Stimulated activated CD8-positive, alpha-beta memory T cell treated with anti-CD3 and anti-CD28 coated beads, Interleukin-4, amount 100 ng/mL, for 24 hours (primary cell): ENCODE results near the gene LRCH1.

Experiments
- DNase-seq: peaks from one replicate; pipeline ENCODE4 v3.0.0-alpha.2; 2020; ENCODE audit warnings: low read depth

The LRCH1 gene

GRCh38 chr13:46712524-46712923, 159.6 kb downstream of the LRCH1 start:
- DNase-seq = no peak

DNA sequence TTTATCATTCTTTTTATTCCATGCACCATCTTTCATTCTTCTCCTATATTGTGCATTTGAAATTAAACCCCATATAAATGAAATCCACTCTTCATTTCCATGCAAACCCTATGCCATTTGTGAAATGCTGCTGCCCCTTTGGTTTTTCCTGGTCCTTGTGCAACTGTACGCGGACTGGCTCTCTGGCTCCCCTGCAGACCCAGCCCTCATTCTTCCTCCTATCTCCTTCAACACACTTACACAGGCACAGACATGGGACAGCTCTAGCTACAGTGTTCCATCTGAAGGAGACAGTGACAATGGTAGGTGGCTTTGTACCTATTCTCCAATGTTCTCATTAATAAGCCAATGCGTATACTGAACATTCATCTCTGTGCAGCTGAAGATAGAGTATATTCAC, 162.4 kb downstream of the LRCH1 start:
- DNase-seq = no peak

DNA sequence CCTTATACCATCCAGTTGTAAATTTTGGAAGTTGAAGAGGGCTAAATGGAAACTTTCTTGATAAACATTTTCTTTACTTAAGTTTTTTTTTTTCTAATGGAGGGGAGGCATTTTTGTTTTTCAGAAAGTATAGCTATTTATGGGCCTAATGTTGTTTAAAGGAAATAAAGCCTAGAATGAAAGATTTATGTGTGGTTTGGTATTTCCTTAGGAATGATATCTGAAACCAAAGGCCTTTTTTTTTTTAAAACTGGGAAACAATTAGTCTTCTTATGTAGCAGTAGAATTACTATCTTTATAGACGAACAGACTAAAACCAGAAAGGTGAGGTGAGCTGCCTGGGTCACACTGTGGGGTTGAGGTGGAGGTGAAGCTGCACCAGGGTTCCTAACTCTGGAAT, 163.9 kb downstream of the LRCH1 start:
- no peak for DNase-seq

DNA sequence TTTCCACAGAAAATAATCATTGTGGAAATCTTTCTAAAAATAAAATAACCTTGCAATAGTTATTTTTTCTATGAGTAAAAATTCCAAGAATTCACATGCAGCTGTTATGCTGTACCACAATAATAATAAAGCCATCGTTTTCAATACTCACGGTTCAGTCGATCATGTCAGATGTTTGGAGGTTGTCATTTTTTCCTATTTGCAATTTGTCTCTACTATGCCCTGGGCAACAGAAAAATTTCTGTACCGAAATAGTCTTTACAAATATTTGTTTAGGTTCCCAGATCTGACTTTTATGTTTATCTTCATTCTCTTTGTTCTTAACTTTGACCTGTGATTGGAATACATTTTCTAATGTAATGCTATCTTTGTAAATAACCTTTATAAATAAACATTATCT, 164.3 kb downstream of the LRCH1 start:
- no peak for DNase-seq

GRCh38 chr13:46717856-46718255, 164.9 kb downstream of the LRCH1 start:
- DNase-seq = no peak

DNA sequence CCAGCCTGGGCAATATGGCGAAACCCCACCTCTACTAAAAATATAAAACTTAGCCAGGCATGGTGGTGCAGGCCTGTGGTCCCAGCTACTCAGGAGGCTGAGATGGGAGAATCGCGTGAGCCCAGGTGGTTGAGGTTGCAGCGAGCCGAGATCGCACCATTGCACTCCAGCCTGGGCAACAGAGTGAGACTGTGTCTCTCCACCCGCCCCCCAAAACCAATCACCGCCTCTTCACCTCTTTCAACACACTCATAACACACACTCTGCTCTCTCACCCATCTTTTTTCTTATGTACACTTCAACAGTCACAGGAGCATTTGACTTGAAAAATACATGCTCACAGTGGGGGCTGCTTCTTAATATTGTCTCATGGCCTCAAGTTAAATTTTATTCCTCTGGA, 167.2 kb downstream of the LRCH1 start:
- DNase-seq = no peak

GRCh38 chr13:46721054-46721453, 168.1 kb downstream of the LRCH1 start:
- peak; percentile 9 for DNase-seq

- no peak for DNase-seq
These were observed 173.4 kb downstream of the LRCH1 start for GRCh38 chr13:46726347-46726746.

DNA sequence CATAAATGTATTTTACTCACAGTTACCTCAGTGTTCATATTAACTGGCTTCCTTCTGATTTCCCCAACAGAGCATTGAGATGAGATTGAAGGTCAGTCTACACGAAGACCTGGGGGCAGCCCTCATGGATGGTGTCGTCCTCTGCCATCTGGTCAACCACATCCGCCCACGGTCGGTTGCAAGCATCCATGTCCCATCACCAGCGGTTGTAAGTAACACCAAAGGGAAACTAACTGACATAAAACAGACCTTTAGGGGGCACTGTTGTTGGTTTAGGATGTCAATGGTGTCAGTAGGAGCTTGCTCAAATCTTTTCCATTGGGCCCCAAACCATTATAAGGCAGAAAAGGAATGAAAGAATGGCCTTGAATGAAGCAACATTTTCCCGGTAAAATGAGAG, 175.8 kb downstream of the LRCH1 start:
- DNase-seq = no peak

DNA sequence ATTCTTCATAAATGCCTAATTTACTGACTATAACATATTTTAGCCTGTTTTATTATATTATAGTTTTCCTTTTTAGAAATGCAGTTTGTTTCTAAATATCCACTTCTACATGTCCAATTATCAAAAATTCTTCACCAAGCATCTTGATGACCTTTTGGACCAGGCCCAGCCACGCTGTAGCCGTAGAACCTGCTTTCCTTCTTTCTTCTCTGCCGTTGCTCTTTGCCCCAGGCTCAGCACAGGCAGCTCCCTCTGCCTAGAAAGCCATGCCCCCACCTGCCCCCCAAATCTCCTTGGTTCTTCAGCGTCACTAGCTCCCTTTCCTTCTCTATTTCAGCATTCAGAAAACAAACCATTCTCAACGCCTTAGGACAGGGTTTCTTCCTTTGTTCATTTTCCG, 178.6 kb downstream of the LRCH1 start:
- DNase-seq = no peak

- no peak for DNase-seq
These were observed 182.5 kb downstream of the LRCH1 start for GRCh38 chr13:46735425-46735824.

DNA sequence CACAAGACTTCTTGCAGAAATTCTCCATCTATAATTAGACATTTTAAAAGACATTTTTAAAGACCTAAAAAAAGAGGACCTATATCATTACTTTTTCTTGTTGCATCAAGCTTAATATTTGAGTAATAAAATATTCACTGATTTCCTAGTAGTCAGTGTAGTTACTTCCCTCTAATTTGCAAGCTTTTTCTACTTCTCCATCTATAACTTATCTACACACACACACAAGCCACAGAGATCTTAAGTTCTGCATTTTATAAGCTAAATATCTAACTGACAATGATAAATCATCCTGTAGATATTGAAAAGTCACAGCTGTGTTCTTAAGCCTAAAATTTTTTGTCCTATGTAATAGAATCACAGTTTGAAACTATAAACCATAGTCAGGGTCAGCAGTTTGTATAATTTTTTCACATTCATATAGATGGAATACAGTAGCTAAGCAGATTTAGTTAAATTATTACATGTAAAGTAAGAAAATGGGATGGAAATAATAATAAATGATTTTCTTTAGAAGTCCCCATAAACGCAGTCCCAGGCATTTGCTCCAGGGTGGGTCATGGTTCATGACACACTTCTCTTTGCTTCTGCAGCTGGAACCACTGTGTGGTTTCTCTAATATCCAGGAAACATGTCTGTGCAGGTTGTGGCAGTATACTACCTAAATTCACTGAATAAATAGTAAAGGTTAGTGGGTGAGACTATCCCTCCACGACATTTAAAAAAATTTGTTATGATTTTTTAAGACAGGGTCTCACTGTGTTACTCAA, 183.8 kb downstream of the LRCH1 start:
- no peak for DNase-seq

- no peak for DNase-seq
These were observed 185.1 kb downstream of the LRCH1 start for GRCh38 chr13:46738055-46738454.

- no peak for DNase-seq
These were observed 185.8 kb downstream of the LRCH1 start for GRCh38 chr13:46738766-46739165.

DNA sequence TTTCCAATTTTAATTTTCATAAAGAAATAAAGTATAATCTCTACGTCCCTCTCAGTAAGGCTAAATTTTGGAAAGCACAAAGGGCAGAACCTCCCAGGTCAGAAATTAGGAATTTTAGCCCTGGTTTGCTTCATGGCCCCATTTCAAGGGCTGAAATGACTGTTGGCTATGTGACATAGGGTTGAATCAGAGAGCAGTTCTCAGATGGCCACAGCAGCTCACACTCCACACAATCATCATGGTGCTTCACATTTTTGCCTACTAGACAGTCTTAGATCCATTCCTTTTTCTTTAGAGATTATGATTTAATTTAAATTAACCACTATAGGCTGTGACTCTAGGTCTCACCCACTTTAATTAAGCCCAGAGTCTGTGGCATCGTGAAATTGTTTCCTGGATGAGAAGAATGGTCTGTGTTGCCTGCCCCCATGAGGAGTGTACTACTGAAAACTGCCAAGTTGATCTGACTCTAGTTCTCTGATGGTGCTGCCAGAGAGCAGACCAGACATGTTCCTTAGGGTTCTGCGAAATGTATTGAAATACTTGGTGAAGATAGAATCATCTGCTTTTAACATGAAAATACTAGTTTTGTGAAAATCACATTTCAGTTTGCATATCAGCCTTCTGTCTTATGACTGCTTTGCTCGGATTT, 186.6 kb downstream of the LRCH1 start:
- DNase-seq = no peak

DNA sequence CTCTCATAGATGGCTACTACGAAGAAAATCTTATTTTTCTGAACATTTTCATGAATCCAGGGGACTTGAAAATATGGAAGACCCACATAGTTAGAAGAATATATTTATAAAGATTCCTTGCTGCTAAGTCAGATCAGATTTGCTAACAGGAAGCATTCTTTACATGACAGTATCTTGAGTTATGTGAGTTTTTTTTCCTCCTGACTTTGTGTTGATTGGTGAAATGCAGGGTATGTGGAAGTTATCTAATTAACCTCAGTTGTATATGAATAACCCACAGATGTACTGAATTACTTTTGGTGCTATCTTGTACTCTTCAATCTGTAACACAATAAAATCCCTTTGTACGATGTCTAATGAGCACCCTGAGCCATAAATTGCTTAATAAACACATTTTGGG, 190.2 kb downstream of the LRCH1 start:
- no peak for DNase-seq

DNA sequence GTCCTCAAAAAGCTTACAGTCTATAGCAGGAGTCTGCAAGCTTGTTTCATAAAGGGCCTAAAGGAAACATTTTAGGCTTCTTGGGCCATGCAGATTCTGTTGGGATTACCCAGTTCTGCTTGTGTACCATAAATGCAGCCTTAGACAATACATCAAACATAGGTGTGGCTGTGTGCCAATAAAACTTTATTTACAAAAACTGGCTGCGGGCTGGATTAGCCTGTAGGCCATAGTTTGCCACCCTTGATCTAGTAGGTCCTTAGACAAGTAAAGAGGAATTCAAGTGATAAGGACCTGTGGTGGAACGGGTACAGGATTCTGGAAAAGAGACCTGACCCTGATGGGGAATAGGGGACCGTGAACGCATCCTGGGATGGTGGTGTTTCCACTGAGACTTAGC, 192.1 kb downstream of the LRCH1 start:
- DNase-seq = no peak

GRCh38 chr13:46745706-46746105, 192.7 kb downstream of the LRCH1 start:
- DNase-seq = no peak

DNA sequence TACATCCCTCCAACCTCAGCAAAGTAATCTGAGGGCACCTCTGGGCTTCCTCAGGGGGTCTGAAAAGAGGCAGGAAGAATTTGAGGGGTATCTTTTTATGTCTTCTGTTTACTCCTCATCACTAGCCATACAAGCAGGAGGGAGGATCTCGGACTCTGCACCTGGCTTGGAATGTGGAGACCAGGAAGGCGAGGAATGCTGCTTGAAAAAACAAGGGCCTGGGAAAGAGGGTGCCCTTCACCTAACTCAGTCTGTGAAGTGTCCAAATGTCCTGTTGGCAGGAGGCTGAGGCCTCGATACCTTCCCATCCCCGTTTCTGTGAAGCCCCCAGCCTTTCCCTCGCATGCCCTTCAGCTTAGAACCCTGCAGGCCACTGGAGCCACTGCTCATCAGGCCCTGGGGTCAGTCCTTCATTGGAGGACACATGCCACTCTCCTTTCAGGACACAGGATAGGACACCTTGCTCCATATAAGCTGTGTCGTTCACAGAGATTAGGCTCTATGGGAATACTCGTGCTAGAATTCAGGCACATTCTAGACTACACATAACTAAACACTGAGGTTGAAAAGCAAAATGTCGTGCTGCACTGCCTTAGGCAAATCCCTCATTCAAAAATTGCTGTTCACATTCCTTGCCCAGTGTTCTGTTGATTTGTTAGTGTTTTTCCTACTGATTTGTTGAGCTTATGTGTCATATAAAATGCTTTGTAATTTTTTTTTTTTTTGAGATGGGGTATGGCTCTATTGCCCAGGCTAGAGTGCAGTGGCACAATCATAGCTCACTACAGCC, 194.3 kb downstream of the LRCH1 start:
- DNase-seq = no peak

GRCh38 chr13:46748300-46748699, 195.3 kb downstream of the LRCH1 start:
- DNase-seq = no peak

DNA sequence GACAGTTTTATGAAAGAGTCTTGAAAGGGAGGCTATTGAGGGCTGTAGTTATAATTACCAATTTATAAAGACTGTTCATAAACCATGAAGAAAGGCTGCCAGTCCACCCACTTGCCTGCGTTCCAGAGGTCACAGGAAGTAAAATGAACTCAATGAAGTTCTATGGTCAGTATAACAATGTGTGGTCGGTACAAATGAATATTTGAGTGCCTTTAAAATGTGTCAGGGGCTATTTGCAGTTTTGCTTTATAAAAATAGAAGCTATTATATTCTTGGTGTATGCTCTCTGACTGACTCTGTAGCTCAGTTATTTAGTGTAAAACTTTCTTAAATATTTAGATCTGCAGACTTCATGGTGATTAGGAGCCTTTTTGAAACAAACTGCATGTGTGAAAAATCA, 197.0 kb downstream of the LRCH1 start:
- DNase-seq = no peak

- DNase-seq = peak; percentile 51
These were observed 199.1 kb downstream of the LRCH1 start for GRCh38 chr13:46751811-46752635.
